ENCODE data around the gene ATRIP. TPM values are rescaled to one million over a fixed set of nuclear protein-coding genes. Genes with fewer than 3 reads are reported as not detected.

The ATRIP gene
- polyA plus RNA-seq, 2 of the 4 experiments (the other 2 are of a cell fraction): 6.1 to 9.4 TPM

GRCh38 chr3:48414376-48415250 is 31.9 kb upstream of the ATRIP start:
- Histone ChIP-seq H3K9me3 (no peaks in the 10 kb centered on the region), H3K4me1 (no peaks in the 10 kb centered on the region), H3K4me3 (no peak overlapping the region), H3K27ac (no peak overlapping the region), H3K4me2 (no peak overlapping the region)
- TF ChIP-seq HMGXB4 (CRISPR knock-in tag; IDR thresholded peaks at IDR 0.05; ENCODE audit: borderline replicate concordance) (no peak), SMC3 (IDR thresholded peaks at IDR 0.05) (no peak), CHD4 (IDR thresholded peaks at IDR 0.05; ENCODE audit: borderline replicate concordance) (no peak), FOXS1 (CRISPR knock-in tag; IDR thresholded peaks at IDR 0.05) (no peak), HOXB5 (CRISPR knock-in tag; IDR thresholded peaks at IDR 0.05) (no peak), MAFK (IDR thresholded peaks at IDR 0.05; ENCODE audit: partially characterized antibody) (no peak), SREBF2 (IDR thresholded peaks at IDR 0.05) (no peak), KDM1A (IDR thresholded peaks at IDR 0.05; ENCODE audit: low read depth) (no peak), JUN (IDR thresholded peaks at IDR 0.05) (no peak), HOXB13 (CRISPR knock-in tag; IDR thresholded peaks at IDR 0.05; ENCODE audit: low read depth) (no peak), NR3C1 (IDR thresholded peaks at IDR 0.05) (no peak)
- 89% methylated on average over 11 of the region's 25 CpGs for WGBS (ENCODE audit: missing lambda C conversion rate)
- FAIRE-seq: no peak
- DNase-seq (ENCODE audit: low read depth in 1 of 2, low spot score in 1 of 2): no peak
- ChIA-PET POLR2A (no interaction called here), CTCF (interaction anchor here (1.9 to 31.5 kb wide), 2 partner anchors 14 to 17 kb away, joined by 10 to 488 read pairs; partner anchors contain the start of gene PLXNB1)
- ATAC-seq: no peak

GRCh38 chr3:48415251-48415953 is 31.1 kb upstream of the ATRIP start:
- Histone ChIP-seq H3K4me1 (no peaks in the 10 kb centered on the region), H3K4me2 (no peak overlapping the region), H3K4me3 (no peak overlapping the region), H3K9me3 (no peaks in the 10 kb centered on the region), H3K27ac (no peak overlapping the region)
- no peak for TF ChIP-seq FOSL2 (IDR thresholded peaks at IDR 0.05)
- TF ChIP-seq FOSL2 (CRISPR knock-in tag; IDR thresholded peaks at IDR 0.05): no peak
- no peak for FAIRE-seq
- CTCF ChIA-PET: interaction anchor here (0.6 to 31.5 kb wide), 3 partner anchors 15 to 91 kb away, joined by 3 to 488 read pairs (median 10); partner anchors contain the start of gene PLXNB1
- POLR2A ChIA-PET: no interaction called here
- ATAC-seq: peak in 1 of 2 experiments; percentile 45; a peak in 3 of 6 replicates
- DNase-seq (ENCODE audit: low read depth in 1 of 2, low spot score in 1 of 2): no peak
- 97% methylated on average over 14 of the region's 24 CpGs for WGBS (ENCODE audit: missing lambda C conversion rate)

GRCh38 chr3:48416091-48416505 is 30.4 kb upstream of the ATRIP start:
- CTCF ChIA-PET: interaction anchor here (0.6 to 31.5 kb wide), 3 partner anchors 15 to 91 kb away, joined by 3 to 488 read pairs (median 10); partner anchors contain the start of gene PLXNB1
- no peak for ATAC-seq

More at GRCh38 chr3:48416091-48416505, 30.4 kb upstream of the ATRIP start:
- FAIRE-seq (no peak), DNase-seq (ENCODE audit: low read depth in 1 of 2, low spot score in 1 of 2) (no peak)
- TF ChIP-seq EHF (CRISPR knock-in tag; IDR thresholded peaks at IDR 0.05): no peak
- TF ChIP-seq USF2 (IDR thresholded peaks at IDR 0.05): no peak
- TF ChIP-seq ZSCAN20 (CRISPR knock-in tag; IDR thresholded peaks at IDR 0.05): no peak
- no peak for TF ChIP-seq EHMT2 (IDR thresholded peaks at IDR 0.05; ENCODE audit: low read depth)
- no peak for TF ChIP-seq ATOH8 (CRISPR knock-in tag; IDR thresholded peaks at IDR 0.05; ENCODE audit: low read depth)
- TF ChIP-seq POLR2A (IDR thresholded peaks at IDR 0.05; ENCODE audit: low read length): no peak
- TF ChIP-seq RFX5 (IDR thresholded peaks at IDR 0.05): no peak
- TF ChIP-seq CEBPB (IDR thresholded peaks at IDR 0.05): no peak
- no peak for TF ChIP-seq CBX8 (IDR thresholded peaks at IDR 0.05)
- TF ChIP-seq POLR2AphosphoS2 (conservative IDR thresholded peaks at IDR 0.05; ENCODE audit: low read length): no peak
- TF ChIP-seq JUNB (IDR thresholded peaks at IDR 0.05): no peak
- no peak for TF ChIP-seq ZNF302 (CRISPR knock-in tag; IDR thresholded peaks at IDR 0.05)
- TF ChIP-seq ESRRA (IDR thresholded peaks at IDR 0.05; ENCODE audit: borderline replicate concordance, low read length): no peak
- Histone ChIP-seq H3K9me3 (no peaks in the 10 kb centered on the region), H3K4me2 (no peak overlapping the region), H3K4me1 (no peaks in the 10 kb centered on the region), H3K27ac (no peak overlapping the region), H3K4me3 (no peak overlapping the region)
- POLR2A ChIA-PET: no interaction called here
- WGBS (ENCODE audit: missing lambda C conversion rate): 87% methylated on average over 11 of the region's 14 CpGs

All from A549 (cell line).